ENCODE data around the gene GOLM1. TPM values are rescaled to one million over a fixed set of nuclear protein-coding genes. Genes with fewer than 3 reads are reported as not detected.
"Not testable (repeated sequence)": the region's sequence is repeated elsewhere in the genome, so short reads cannot be mapped to it uniquely, and the experiment has no call there.

GOLM1 gene, protein sequence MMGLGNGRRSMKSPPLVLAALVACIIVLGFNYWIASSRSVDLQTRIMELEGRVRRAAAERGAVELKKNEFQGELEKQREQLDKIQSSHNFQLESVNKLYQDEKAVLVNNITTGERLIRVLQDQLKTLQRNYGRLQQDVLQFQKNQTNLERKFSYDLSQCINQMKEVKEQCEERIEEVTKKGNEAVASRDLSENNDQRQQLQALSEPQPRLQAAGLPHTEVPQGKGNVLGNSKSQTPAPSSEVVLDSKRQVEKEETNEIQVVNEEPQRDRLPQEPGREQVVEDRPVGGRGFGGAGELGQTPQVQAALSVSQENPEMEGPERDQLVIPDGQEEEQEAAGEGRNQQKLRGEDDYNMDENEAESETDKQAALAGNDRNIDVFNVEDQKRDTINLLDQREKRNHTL
- total RNA-seq: 10 to 100 TPM in 4 of 6 experiments, 1 to 10 TPM in 2; 5.8 to 51.6 (median 15.9) TPM
- long read RNA-seq, partial matches to known transcripts: 1 of 2 reads
- long read RNA-seq, other reads (novel, unspliced or antisense): 1 of 2 reads

- intact Hi-C loops (cut with DNase I): no loop called here
- Histone ChIP-seq H3K9me3 (no peaks in the 10 kb centered on the region), H3K4me1 (peaks cover 0 to 10% (median 0%) of the 10 kb centered on the region in 4 donors), H3K27me3 (no peaks in the 10 kb centered on the region), H3K4me3 (peak within 1 kb of the TSS; percentile 56 to 71 (median 67)), H3K36me3 (no peaks in the 10 kb centered on the region), H3K27ac (peak within 1 kb of the TSS; percentile 33 to 68 (median 62))
- TF ChIP-seq POLR2A (IDR thresholded peaks at IDR 0.05): no peak
- TF ChIP-seq CTCF (IDR thresholded peaks at IDR 0.05): peak in 1 of 4 donors; percentile 11
- DNase-seq: peak in 2 of 3 donors; percentile 61 to 64
- 3% methylated on average over 13 of the region's 125 CpGs for WGBS (ENCODE audit: insufficient coverage, low coverage, low lambda C conversion rate, missing lambda C conversion rate)
- peak; percentile 81 to 90 (median 88) for ATAC-seq
Measured at GRCh38 chr9:86098824-86099700, at the start of gene GOLM1. Gene GOLM1, minus strand, starts transcription at chr9:86099558. Its CDS starts 20,238 bp downstream, at chr9:86079320.

GRCh38 chr9:86146671-86147070, 47.3 kb upstream of the GOLM1 start:
- H3K4me1 ChIP-seq; H3K9me3 ChIP-seq; H3K4me3 ChIP-seq; H3K36me3 ChIP-seq; H3K27me3 ChIP-seq; DNase-seq; H3K27ac ChIP-seq; ATAC-seq; intact Hi-C loops (cut with DNase I): not testable (repeated sequence)
- WGBS (ENCODE audit: insufficient coverage, low coverage, low lambda C conversion rate, missing lambda C conversion rate): 85% methylated on average over 3 of the region's 4 CpGs

DNA sequence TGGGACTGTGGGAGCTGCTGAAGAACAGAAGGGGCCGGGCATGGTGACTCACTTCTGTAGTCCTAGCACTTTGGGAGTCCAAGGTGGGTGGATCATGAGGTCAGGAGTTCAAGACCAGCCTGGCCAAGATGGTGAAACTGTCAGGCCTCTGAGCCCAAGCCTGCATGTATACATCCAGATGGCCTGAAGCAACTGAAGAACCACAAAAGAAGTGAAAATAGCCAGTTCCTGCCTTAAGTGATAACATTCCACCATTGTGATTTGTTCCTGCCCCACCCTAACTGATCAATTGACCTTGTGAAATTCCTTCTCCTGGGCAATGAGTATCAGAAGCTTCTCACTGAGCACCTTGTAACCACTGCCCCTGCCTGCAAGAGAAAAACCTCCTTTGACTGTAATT, 46.6 kb upstream of the GOLM1 start:
- ATAC-seq; H3K36me3 ChIP-seq; H3K9me3 ChIP-seq; H3K4me3 ChIP-seq; H3K27me3 ChIP-seq; H3K27ac ChIP-seq; intact Hi-C loops (cut with DNase I); DNase-seq; H3K4me1 ChIP-seq: not testable (repeated sequence)
- 88% methylated on average over 1 of the region's 1 CpG for WGBS (ENCODE audit: insufficient coverage, low coverage, low lambda C conversion rate, missing lambda C conversion rate)

DNA sequence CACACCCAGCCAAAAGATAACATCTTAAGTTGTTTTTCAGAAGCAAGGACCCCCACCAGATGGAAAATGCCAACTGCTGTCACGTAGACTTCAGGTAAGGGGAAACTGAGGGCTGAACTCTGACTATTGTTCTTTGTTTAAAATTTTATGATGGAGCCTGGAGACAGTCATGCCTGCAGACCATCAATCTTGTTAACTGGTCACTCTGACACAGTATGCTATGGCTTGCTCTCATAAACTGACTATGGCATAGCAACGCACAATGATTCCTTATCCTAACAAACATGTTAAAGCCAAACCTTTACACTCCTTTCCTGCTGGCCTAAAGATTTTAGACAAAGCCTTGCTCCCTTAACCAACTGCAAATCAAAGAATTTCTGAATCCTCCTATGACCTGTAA, 43.6 kb upstream of the GOLM1 start:
- Histone ChIP-seq H3K27ac (no peak overlapping the region), H3K36me3 (no peaks in the 10 kb centered on the region), H3K4me1 (no peaks in the 10 kb centered on the region), H3K4me3 (no peak overlapping the region), H3K9me3 (no peaks in the 10 kb centered on the region), H3K27me3 (no peaks in the 10 kb centered on the region)
- no peak for TF ChIP-seq CTCF (IDR thresholded peaks at IDR 0.05)
- no peak for TF ChIP-seq POLR2A (IDR thresholded peaks at IDR 0.05)
- DNase-seq (no peak), ATAC-seq (no peak)
- intact Hi-C loops (cut with DNase I): no loop called here
- 72% methylated on average over 2 of the region's 2 CpGs for WGBS (ENCODE audit: insufficient coverage, low coverage, low lambda C conversion rate, missing lambda C conversion rate)

GRCh38 chr9:86141843-86142242, 42.5 kb upstream of the GOLM1 start:
- TF ChIP-seq CTCF (IDR thresholded peaks at IDR 0.05) (no peak), POLR2A (IDR thresholded peaks at IDR 0.05) (no peak)
- no peak overlapping the region for H3K4me3 ChIP-seq
- WGBS (ENCODE audit: insufficient coverage, low coverage, low lambda C conversion rate, missing lambda C conversion rate): 67% methylated on average over 2 of the region's 3 CpGs
- intact Hi-C loops (cut with DNase I): no loop called here
- no peaks in the 10 kb centered on the region for H3K36me3 ChIP-seq
- H3K9me3 ChIP-seq: no peaks in the 10 kb centered on the region
- H3K27me3 ChIP-seq: no peaks in the 10 kb centered on the region
- ATAC-seq: no peak
- H3K4me1 ChIP-seq: no peaks in the 10 kb centered on the region
- no peak for DNase-seq
- no peak overlapping the region for H3K27ac ChIP-seq
